H1 (cell line): ENCODE data around the gene CXCL6. TPM values are rescaled to one million over a fixed set of nuclear protein-coding genes. Genes with fewer than 3 reads are reported as not detected.

Experiments used
- CTCF ChIA-PET: fragments of 300-600 bp; sonication (Branson Sonifier 250); formaldehyde crosslinking; loops from one replicate; lab custom pipeline; 2021; ENCODE audit not compliant: partially characterized antibody; lab: Charles Lee
- POLR2A ChIA-PET: fragments of 300-600 bp; sonication (Branson Sonifier 250); formaldehyde crosslinking; loops from one replicate; lab custom pipeline; 2021; ENCODE audit warnings: inconsistent platforms; ENCODE audit not compliant: partially characterized antibody; lab: Charles Lee
- DNase-seq, 2 experiments: peaks; one replicate each; pipeline versions ENCODE4 v3.0.0 to v3.0.0-alpha.2; 2010 to 2022; ENCODE audit warnings: low spot score in 2 of 2, low read depth in 1 of 2, mixed read lengths in 1 of 2
- FAIRE-seq: peaks from 2 replicates; lab custom pipeline; 2011; peaks lifted over from hg19 to GRCh38; lab: Jason Lieb, UNC
- H2AFZ ChIP-seq: 2 replicates; pipeline ENCODE4 v1.8.1; 2012; ENCODE audit warnings: low read length, inconsistent platforms
- H2AK5ac ChIP-seq: 2 replicates; pipeline ENCODE4 v1.6.1; 2013; ENCODE audit warnings: low read depth, low read length
- H2BK120ac ChIP-seq: replicated peaks from 2 replicates; pipeline ENCODE3; 2013; ENCODE audit warnings: low read depth, low read length, inconsistent platforms
- H2BK12ac ChIP-seq: 2 replicates; pipeline ENCODE4 v1.6.1; 2013; ENCODE audit warnings: low read depth, low read length
- H2BK15ac ChIP-seq: 2 replicates; pipeline ENCODE4 v1.6.1; 2013; ENCODE audit warnings: low read length
- H2BK20ac ChIP-seq: 2 replicates; pipeline ENCODE4 v1.6.1; 2013; ENCODE audit warnings: low read length
- H2BK5ac ChIP-seq: 2 replicates; pipeline ENCODE4 v1.6.1; 2013; ENCODE audit warnings: low read depth, low read length
- H3K14ac ChIP-seq: 2 replicates; pipeline ENCODE4 v1.6.1; 2013; ENCODE audit warnings: inconsistent platforms; ENCODE audit not compliant: insufficient read length
- H3K18ac ChIP-seq: 2 replicates; pipeline ENCODE4 v1.6.1; 2013; ENCODE audit warnings: low read length; ENCODE audit errors: extremely low read depth
- H3K23ac ChIP-seq: 2 replicates; pipeline ENCODE4 v1.6.1; 2013; ENCODE audit warnings: inconsistent platforms; ENCODE audit not compliant: insufficient read length
- H3K23me2 ChIP-seq: 2 replicates; pipeline ENCODE4 v1.6.1; 2013; ENCODE audit warnings: low read depth, low read length
- H3K27ac ChIP-seq: 2 replicates; pipeline ENCODE4 v1.6.1; 2011; ENCODE audit warnings: low read depth, low read length, inconsistent platforms
- H3K27me3 ChIP-seq, 4 experiments: replicated peaks in 1 of 4; 1 replicate in 1 of 4; 2 replicates in 3 of 4; pipeline versions ENCODE4 v1.6.1 to v1.8.1; 2011 to 2013; ENCODE audit warnings: low read length in 3 of 4, mild to moderate bottlenecking in 3 of 4, inconsistent platforms in 2 of 4, mixed read lengths in 2 of 4, moderate library complexity in 1 of 4; ENCODE audit not compliant: control insufficient read depth in 3 of 4, insufficient read depth in 3 of 4; ENCODE audit errors: extremely low read depth in 1 of 4
- H3K36me3 ChIP-seq, 4 experiments: 2 replicates each; pipeline versions ENCODE4 v1.6.1 to v1.8.1; 2011 to 2013; ENCODE audit warnings: mild to moderate bottlenecking in 4 of 4, low read length in 3 of 4, moderate library complexity in 2 of 4, control low read depth in 1 of 4, inconsistent platforms in 1 of 4; ENCODE audit not compliant: insufficient read depth in 4 of 4, control insufficient read depth in 2 of 4
- H3K4ac ChIP-seq: replicated peaks from 2 replicates; pipeline ENCODE3; 2013; ENCODE audit warnings: low read length, low read depth, mixed read lengths, inconsistent platforms; ENCODE audit not compliant: insufficient read length
- H3K4me1 ChIP-seq, 4 experiments: replicated peaks in 1 of 4; 1 replicate in 1 of 4; 2 replicates in 3 of 4; pipeline versions ENCODE4 v1.6.1 to v1.8.1; 2011 to 2013; ENCODE audit warnings: low read length in 3 of 4, inconsistent platforms in 2 of 4, mixed read lengths in 1 of 4; ENCODE audit not compliant: insufficient read depth in 4 of 4, control insufficient read depth in 3 of 4
- H3K4me2 ChIP-seq, 2 experiments: 2 replicates each; pipeline versions ENCODE4 v1.6.1 to v1.8.1; 2011 to 2013; ENCODE audit warnings: low read depth in 2 of 2, low read length in 2 of 2, control low read depth in 1 of 2, inconsistent platforms in 1 of 2, mild to moderate bottlenecking in 1 of 2; ENCODE audit not compliant: insufficient read depth in 1 of 2
- H3K4me3 ChIP-seq, 4 experiments: fragments of 200-600, 300-600 bp in 1 of 4; sonication (generic), shearing (Covaris generic), sonication (Bioruptor Twin) in 1 of 4; 2 replicates each; pipeline versions ENCODE4 v1.5.1 to v1.8.1; 2011 to 2016; ENCODE audit warnings: low read length in 4 of 4, low read depth in 3 of 4, control low read depth in 2 of 4, inconsistent platforms in 2 of 4, mild to moderate bottlenecking in 2 of 4, mixed read lengths in 1 of 4, moderate library complexity in 1 of 4; ENCODE audit not compliant: insufficient read depth in 2 of 4; ENCODE audit errors: extremely low read depth in 1 of 4
- H3K56ac ChIP-seq: replicated peaks from 2 replicates; pipeline ENCODE3; 2013; ENCODE audit warnings: low read depth, mild to moderate bottlenecking, mixed read lengths, low read length, inconsistent platforms; ENCODE audit not compliant: insufficient read length
- H3K79me1 ChIP-seq: 2 replicates; pipeline ENCODE4 v1.6.1; 2013; ENCODE audit warnings: low read depth, low read length, control low read depth
- H3K79me2 ChIP-seq, 2 experiments: 2 replicates each; pipeline versions ENCODE4 v1.6.1 to v1.8.1; 2012 to 2013; ENCODE audit warnings: low read length in 2 of 2, mild to moderate bottlenecking in 2 of 2, inconsistent platforms in 1 of 2; ENCODE audit not compliant: insufficient read depth in 2 of 2, control insufficient read depth in 1 of 2
- H3K9ac ChIP-seq, 4 experiments: replicated peaks in 1 of 4; 1 replicate in 1 of 4; 2 replicates in 3 of 4; pipeline versions ENCODE4 v1.6.1 to v1.8.1; 2011 to 2013; ENCODE audit warnings: low read depth in 3 of 4, low read length in 3 of 4, control low read depth in 2 of 4, mild to moderate bottlenecking in 2 of 4, moderate library complexity in 2 of 4, inconsistent platforms in 1 of 4; ENCODE audit errors: extremely low read depth in 1 of 4
- H3K9me3 ChIP-seq, 2 experiments: 2 replicates each; pipeline versions ENCODE4 v1.6.1 to v1.8.1; 2012 to 2013; ENCODE audit warnings: mild to moderate bottlenecking in 2 of 2, moderate library complexity in 2 of 2, control low read depth in 1 of 2, inconsistent platforms in 1 of 2, low read depth in 1 of 2, low read length in 1 of 2, mixed read lengths in 1 of 2; ENCODE audit not compliant: insufficient read depth in 2 of 2
- H4K20me1 ChIP-seq, 2 experiments: replicated peaks in 1 of 2; 2 replicates each; pipeline versions ENCODE3 to v1.8.1; 2011 to 2013; ENCODE audit warnings: inconsistent platforms in 2 of 2, low read length in 2 of 2, mild to moderate bottlenecking in 1 of 2; ENCODE audit not compliant: insufficient read depth in 2 of 2, control insufficient read depth in 1 of 2
- H4K5ac ChIP-seq: 2 replicates; pipeline ENCODE4 v1.6.1; 2013; ENCODE audit warnings: low read length, low read depth, mixed read lengths, inconsistent platforms; ENCODE audit not compliant: insufficient read length
- H4K8ac ChIP-seq: 2 replicates; pipeline ENCODE4 v1.8.0; 2013; ENCODE audit warnings: mild to moderate bottlenecking, moderate library complexity, low read length, inconsistent platforms; ENCODE audit not compliant: insufficient read depth; ENCODE audit errors: extremely low read depth
- H4K91ac ChIP-seq: replicated peaks from 2 replicates; pipeline ENCODE3; 2013; ENCODE audit warnings: low read length, mixed read lengths, inconsistent platforms; ENCODE audit not compliant: insufficient read length
- ASH2L ChIP-seq: fragments of 200-600, 300-600 bp; sonication (generic); IDR thresholded peaks from one replicate; pipeline ENCODE4 v1.7.1; 2017; ENCODE audit warnings: low read length
- ATF2 ChIP-seq: IDR thresholded peaks from 2 replicates; pipeline ENCODE4 v1.6.1; 2012; ENCODE audit warnings: low read length, inconsistent platforms
- BCL11A ChIP-seq, 2 experiments: IDR thresholded peaks; one replicate each; pipeline ENCODE4 v1.6.1; 2011; ENCODE audit warnings: low read depth in 2 of 2, low read length in 2 of 2, mild to moderate bottlenecking in 2 of 2
- EGR1 ChIP-seq: IDR thresholded peaks from 2 replicates; pipeline ENCODE4 v1.6.1; 2011; ENCODE audit warnings: low read depth, low read length, borderline replicate concordance
- EZH2 ChIP-seq: fragments of 200-600 bp; sonication (generic); IDR thresholded peaks from 2 replicates; pipeline ENCODE4 v1.7.1; 2012; ENCODE audit warnings: low read depth, mild to moderate bottlenecking, moderate library complexity, low read length, inconsistent platforms; ENCODE audit not compliant: severe bottlenecking
- JUND ChIP-seq: IDR thresholded peaks from 2 replicates; pipeline ENCODE4 v1.6.1; 2011; ENCODE audit warnings: mild to moderate bottlenecking, improper control_type of control experiment, low read length
- KDM1A ChIP-seq: fragments of 200-600, 300-600 bp; sonication (generic); IDR thresholded peaks from 2 replicates; pipeline ENCODE4 v1.7.1; 2016; ENCODE audit warnings: mild to moderate bottlenecking, low read length, borderline replicate concordance
- RXRA ChIP-seq: IDR thresholded peaks from 2 replicates; pipeline ENCODE4 v1.6.1; 2011; ENCODE audit warnings: low read depth, mild to moderate bottlenecking, low read length, moderate library complexity; ENCODE audit not compliant: insufficient read depth
- SP2 ChIP-seq: IDR thresholded peaks from 2 replicates; pipeline ENCODE4 v1.6.1; 2012; ENCODE audit warnings: mild to moderate bottlenecking, low read length, inconsistent platforms
- SP4 ChIP-seq: IDR thresholded peaks from 2 replicates; pipeline ENCODE4 v1.6.1; 2012; ENCODE audit warnings: low read length, inconsistent platforms
- TEAD4 ChIP-seq: IDR thresholded peaks from 2 replicates; pipeline ENCODE4 v1.6.1; 2012; ENCODE audit warnings: low read depth, low read length, inconsistent platforms, mixed read lengths
- WGBS, 2 experiments: shearing (Covaris generic) in 1 of 2; methylation state at CpG; one replicate each; pipeline versions ENCODE4 v1.1.6 to v1.1.7; 2013 to 2015; ENCODE audit warnings: low lambda C conversion rate in 2 of 2, mixed read lengths in 2 of 2, inconsistent platforms in 1 of 2, low coverage in 1 of 2, missing lambda C conversion rate in 1 of 2; ENCODE audit not compliant: insufficient replicate concordance in 2 of 2, insufficient coverage in 1 of 2, insufficient read length in 1 of 2; ENCODE audit errors: extremely low coverage in 1 of 2, missing lambda C conversion rate in 1 of 2; 5-methylcytosine and 5-hydroxymethylcytosine counted together
- polyA plus RNA-seq, 7 experiments: library from polyadenylated mRNA; depleted of rRNA in 3 of 7; stranded (reverse) in 5 of 7; unstranded in 2 of 7; fragments of >200 nt in 5 of 7; fragments of 200-250 nt in 2 of 7; gene quantifications; 1 replicate in 5 of 7; 2 replicates in 1 of 7; 4 replicates in 1 of 7; pipeline versions ENCODE4 v1.2.1 to v1.2.3, GENCODE V29; 2011 to 2013; ENCODE audit warnings: missing spikeins in 2 of 7, mixed read lengths in 2 of 7
- total RNA-seq: library from RNA; stranded (reverse); fragmentation: NEBNext Ultra II Directional; extraction: Animal tissue kit (Norgen Biotek cat#: 25700); gene quantifications from 2 replicates; pipeline ENCODE4 v1.2.1, GENCODE V29; 2021

Gene CXCL6
- total and polyA plus RNA-seq, 2 of the 8 experiments (the other 6 are each of a cell fraction or from before 2014, with no cell fraction given) = 6.3 to 8.0 TPM

- 79% methylated on average over 4 of the region's 4 CpGs; no CpG with 5 or more reads in 1 of the 2 experiments for WGBS, 2 experiments
- Histone ChIP-seq H2BK5ac (no peak overlapping the region), H3K27ac (no peak overlapping the region), H4K5ac (no peak overlapping the region), H2AK5ac (no peak overlapping the region), H2AFZ (no peak overlapping the region), H3K9ac (no peak overlapping the region), H2BK15ac (no peak overlapping the region), H3K14ac (no peak overlapping the region), H2BK20ac (no peak overlapping the region), H2BK120ac (no peak overlapping the region), H4K8ac (no peak overlapping the region), H3K4me2 (no peak overlapping the region), H3K18ac (no peak overlapping the region), H3K4ac (no peak overlapping the region), H3K9me3 (no peaks in the 10 kb centered on the region), H3K79me1 (no peaks in the 10 kb centered on the region), H3K56ac (no peak overlapping the region), H3K23ac (no peak overlapping the region), H3K4me1 (0 out of 7 replicates have a peak, but pooled peaks cover 0 to 3% (median 0%) of the 10 kb centered on the region in 4 experiments), H3K36me3 (no peaks in the 10 kb centered on the region), H3K4me3 (no peak overlapping the region), H3K79me2 (no peaks in the 10 kb centered on the region), H2BK12ac (no peak overlapping the region), H4K91ac (no peak overlapping the region), H4K20me1 (no peaks in the 10 kb centered on the region), H3K27me3 (no peaks in the 10 kb centered on the region), H3K23me2 (no peaks in the 10 kb centered on the region; the same call in 1 of the 2 replicates)
- no peak for FAIRE-seq
- ChIA-PET CTCF (interaction anchor here (0.9 to 5.0 kb wide), 3 partner anchors 10 to 120 kb away, joined by 3 to 40 read pairs (median 5); no protein-coding TSS in a partner anchor), POLR2A (no interaction called here)
- no peak for DNase-seq
- TF ChIP-seq JUND (no peak), SP4 (no peak), ASH2L (no peak), EGR1 (no peak), ATF2 (no peak), SP2 (no peak), RXRA (no peak), BCL11A (IDR thresholded peaks at IDR 0.05; ENCODE audit: low read depth in 2 of 2, low read length in 2 of 2) (no peak), KDM1A (no peak), TEAD4 (no peak), EZH2 (no peak)
Measured at GRCh38 chr4:73850261-73850970, 13.9 kb downstream of the CXCL6 start.
